Activated CD4-positive, alpha-beta memory T cell treated with anti-CD3 and anti-CD28 coated beads for 36 hours (primary cell): Measurements from ENCODE around the gene LHX8. TPM values are rescaled to one million over a fixed set of nuclear protein-coding genes. Genes with fewer than 3 reads are reported as not detected.
"Not testable (repeated sequence)": the region's sequence is repeated elsewhere in the genome, so short reads cannot be mapped to it uniquely, and the experiment has no call there.

Experiments
- CTCF ChIA-PET: fragments of 350-600 bp; sonication (Branson Sonifier 250); formaldehyde crosslinking; loops from one replicate; lab custom pipeline; 2021; ENCODE audit warnings: antibody characterized with exemption, inconsistent platforms; lab: Charles Lee
- POLR2A ChIA-PET: fragments of 350-600 bp; sonication (Branson Sonifier 250); formaldehyde crosslinking; loops from one replicate; lab custom pipeline; 2021; ENCODE audit warnings: antibody characterized with exemption; lab: Charles Lee
- DNase-seq: peaks from one replicate; pipeline ENCODE4 v3.0.0-alpha.2; 2020
- H3K27ac Mint-ChIP-seq: one replicate; pipeline ENCODE4 v1.8.0; 2021; ENCODE audit warnings: mixed read lengths
- H3K27me3 Mint-ChIP-seq: one replicate; pipeline ENCODE4 v1.8.0; 2021; ENCODE audit warnings: mixed read lengths
- H3K36me3 Mint-ChIP-seq: one replicate; pipeline ENCODE4 v1.8.0; 2021; ENCODE audit warnings: mixed read lengths
- H3K4me1 Mint-ChIP-seq: one replicate; pipeline ENCODE4 v1.8.0; 2021; ENCODE audit warnings: low read depth, mixed read lengths
- H3K4me3 Mint-ChIP-seq: one replicate; pipeline ENCODE4 v1.8.0; 2021; ENCODE audit warnings: mild to moderate bottlenecking, mixed read lengths
- H3K9me3 Mint-ChIP-seq: one replicate; pipeline ENCODE4 v1.8.0; 2021; ENCODE audit warnings: mixed read lengths
- intact Hi-C: fragments of 100-400 bp; cut with micrococcal nuclease; formaldehyde crosslinking; loops from one replicate; pipeline ENCODE4 v1.15.1; 2023
- total RNA-seq, 2 experiments: library from RNA; stranded (reverse); gene quantifications; one replicate each; pipeline ENCODE4 v1.2.3, GENCODE V29; 2021

The LHX8 gene
- total RNA-seq, 2 experiments from 2014 or later = not detected

DNA sequence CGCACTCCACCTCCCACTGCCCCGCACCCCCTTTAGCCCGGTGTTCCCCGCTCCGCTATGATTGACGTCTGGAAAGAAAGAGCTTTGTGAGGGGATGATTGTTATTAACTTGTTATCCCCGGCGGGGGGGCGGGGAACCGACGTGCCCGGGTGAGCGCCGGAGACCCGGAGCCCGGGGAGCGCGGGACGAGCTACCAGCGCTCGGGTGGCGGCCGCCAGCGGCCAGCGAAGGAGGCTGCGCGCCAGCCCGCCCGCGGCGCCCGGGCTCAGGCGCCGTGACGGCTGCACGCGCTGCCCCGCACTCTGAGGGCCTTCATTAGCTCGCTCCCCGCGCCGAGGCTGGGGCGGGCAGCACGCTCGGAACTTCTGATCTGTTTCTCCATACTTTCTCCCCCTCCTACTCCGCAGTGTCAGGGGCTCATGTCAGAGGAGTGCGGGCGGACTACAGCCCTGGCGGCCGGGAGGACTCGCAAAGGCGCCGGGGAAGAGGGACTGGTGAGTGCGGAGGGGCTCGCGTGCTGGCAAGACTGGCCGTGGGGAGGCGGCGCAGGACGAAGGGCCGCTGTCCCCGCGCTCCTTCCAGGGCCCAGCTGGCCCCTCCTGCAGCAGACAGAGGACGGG lies 2.1 kb downstream of the LHX8 start:
- intact Hi-C loops = no loop called here
- no peaks in the 10 kb centered on the region for H3K9me3 Mint-ChIP-seq
- no peak for DNase-seq
- peaks cover 22% of the 10 kb centered on the region for H3K4me1 Mint-ChIP-seq
- no peak overlapping the region for H3K4me3 Mint-ChIP-seq
- no peak overlapping the region for H3K27ac Mint-ChIP-seq
- ChIA-PET POLR2A (no interaction called here), CTCF (no interaction called here)
- H3K36me3 Mint-ChIP-seq = peaks cover 1% of the 10 kb centered on the region
- H3K27me3 Mint-ChIP-seq = peaks cover 63% of the 10 kb centered on the region

DNA sequence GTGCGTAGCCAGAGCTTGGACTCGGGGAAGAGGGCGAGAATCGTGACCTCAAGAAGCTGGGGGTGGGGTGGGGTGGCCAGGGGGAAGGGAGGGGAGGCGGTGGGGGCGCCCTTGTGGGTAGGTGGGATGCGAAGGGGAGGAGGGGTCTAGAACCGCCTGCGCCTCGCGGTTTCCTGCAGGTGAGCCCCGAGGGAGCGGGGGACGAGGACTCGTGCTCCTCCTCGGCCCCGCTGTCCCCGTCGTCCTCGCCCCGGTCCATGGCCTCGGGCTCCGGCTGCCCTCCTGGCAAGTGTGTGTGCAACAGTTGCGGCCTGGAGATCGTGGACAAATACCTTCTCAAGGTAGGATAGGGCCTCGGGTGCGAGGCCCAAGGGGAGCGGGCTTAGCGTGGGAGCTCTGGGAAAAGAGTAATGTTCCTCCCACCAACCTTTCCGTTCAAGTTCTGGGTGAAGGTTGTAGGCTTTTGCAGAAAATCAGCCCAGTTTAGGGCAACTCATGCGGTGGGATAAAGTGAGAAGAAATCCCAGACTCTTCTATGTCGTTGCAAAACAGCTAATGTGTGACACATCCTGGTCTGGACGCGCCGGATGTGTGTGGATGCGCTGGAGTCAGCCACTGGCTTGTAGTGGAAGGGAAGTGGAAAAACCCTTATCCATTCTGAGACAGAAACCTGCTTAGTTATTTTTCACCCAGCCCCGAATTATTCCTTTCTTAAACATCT lies 2.9 kb downstream of the LHX8 start:
- intact Hi-C loops = no loop called here
- Mint-ChIP-seq H3K4me3 (no peak overlapping the region), H3K9me3 (no peaks in the 10 kb centered on the region), H3K36me3 (no peaks in the 10 kb centered on the region), H3K27me3 (peaks cover 55% of the 10 kb centered on the region), H3K4me1 (peaks cover 22% of the 10 kb centered on the region), H3K27ac (no peak overlapping the region)
- no peak for DNase-seq
- ChIA-PET CTCF (no interaction called here), POLR2A (no interaction called here)

DNA sequence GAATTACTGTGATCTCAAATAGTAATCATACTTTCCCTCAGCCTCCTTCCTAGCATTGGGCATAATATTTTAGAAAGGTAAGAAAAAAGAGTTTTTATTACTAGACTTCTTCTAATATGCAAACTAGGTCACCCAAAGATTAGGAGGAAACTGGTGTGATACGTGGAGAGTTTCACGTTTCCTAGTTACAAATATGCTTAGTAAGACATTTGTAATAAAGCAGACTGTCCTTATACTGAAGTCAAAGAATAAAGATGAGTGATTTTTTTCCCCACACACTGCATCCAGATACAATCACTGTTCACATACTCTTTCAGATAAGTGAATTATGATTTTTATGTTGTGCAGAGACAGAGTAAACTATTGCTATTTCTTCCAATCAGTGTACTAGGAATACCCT lies 17.9 kb downstream of the LHX8 start:
- DNase-seq = no peak
- H3K27me3 Mint-ChIP-seq = no peaks in the 10 kb centered on the region
- ChIA-PET CTCF (interaction anchor here (0.6 kb wide), 1 partner anchor 18 kb away, joined by 3 read pairs; the partner anchor contains the start of gene LHX8), POLR2A (no interaction called here)
- H3K9me3 Mint-ChIP-seq = peaks cover 3% of the 10 kb centered on the region
- intact Hi-C loops = no loop called here
- H3K27ac Mint-ChIP-seq = no peak overlapping the region
- H3K36me3 Mint-ChIP-seq = no peaks in the 10 kb centered on the region
- no peaks in the 10 kb centered on the region for H3K4me1 Mint-ChIP-seq
- H3K4me3 Mint-ChIP-seq = no peak overlapping the region

DNA sequence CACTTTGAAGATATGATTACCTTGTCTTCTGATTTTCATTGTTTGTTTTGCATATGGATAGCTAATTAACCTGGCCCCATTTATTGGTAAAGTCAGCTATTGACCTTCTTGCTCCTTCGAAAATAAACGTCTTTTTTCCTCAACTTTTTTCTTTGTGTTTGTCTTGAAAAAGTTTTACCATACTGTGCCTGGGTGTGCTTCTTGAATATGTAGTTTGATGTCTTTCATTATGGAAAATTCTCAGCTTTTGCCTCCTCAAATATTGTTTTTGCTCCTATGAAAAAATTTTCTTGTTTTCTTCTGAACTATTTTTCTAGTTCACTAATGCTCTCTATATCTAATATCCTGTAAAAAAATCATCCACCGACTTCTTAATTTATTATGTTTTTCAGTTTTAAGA lies 25.0 kb downstream of the LHX8 start:
- Mint-ChIP-seq H3K27me3 (no peaks in the 10 kb centered on the region), H3K27ac (no peak overlapping the region), H3K4me1 (no peaks in the 10 kb centered on the region), H3K36me3 (no peaks in the 10 kb centered on the region), H3K4me3 (no peak overlapping the region), H3K9me3 (no peaks in the 10 kb centered on the region)
- ChIA-PET CTCF (no interaction called here), POLR2A (no interaction called here)
- intact Hi-C loops = no loop called here
- DNase-seq = no peak

DNA sequence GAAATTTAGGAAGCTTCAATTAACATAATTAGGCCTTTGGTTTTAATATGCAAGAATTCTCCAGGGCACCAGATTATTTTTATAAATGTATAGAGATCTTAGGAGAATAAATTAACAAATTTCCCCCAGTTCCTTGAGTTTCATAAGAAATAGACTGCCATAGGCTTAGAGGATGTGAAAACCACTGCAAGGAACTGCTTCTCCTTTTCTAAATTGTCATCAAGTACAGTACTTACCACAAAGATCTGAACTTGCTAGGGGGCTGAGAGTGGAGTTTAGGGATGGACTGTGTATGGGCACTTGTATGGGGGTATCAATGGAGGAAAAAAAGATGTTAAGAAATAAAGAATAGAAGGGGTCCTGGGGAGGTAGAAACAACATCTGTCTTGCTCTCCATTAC lies 31.1 kb downstream of the LHX8 start:
- Mint-ChIP-seq H3K36me3 (no peaks in the 10 kb centered on the region), H3K4me3 (no peak overlapping the region), H3K27ac (no peak overlapping the region), H3K9me3 (no peaks in the 10 kb centered on the region), H3K27me3 (no peaks in the 10 kb centered on the region), H3K4me1 (no peaks in the 10 kb centered on the region)
- intact Hi-C loops = no loop called here
- CTCF ChIA-PET = no interaction called here
- POLR2A ChIA-PET = no interaction called here
- no peak for DNase-seq

DNA sequence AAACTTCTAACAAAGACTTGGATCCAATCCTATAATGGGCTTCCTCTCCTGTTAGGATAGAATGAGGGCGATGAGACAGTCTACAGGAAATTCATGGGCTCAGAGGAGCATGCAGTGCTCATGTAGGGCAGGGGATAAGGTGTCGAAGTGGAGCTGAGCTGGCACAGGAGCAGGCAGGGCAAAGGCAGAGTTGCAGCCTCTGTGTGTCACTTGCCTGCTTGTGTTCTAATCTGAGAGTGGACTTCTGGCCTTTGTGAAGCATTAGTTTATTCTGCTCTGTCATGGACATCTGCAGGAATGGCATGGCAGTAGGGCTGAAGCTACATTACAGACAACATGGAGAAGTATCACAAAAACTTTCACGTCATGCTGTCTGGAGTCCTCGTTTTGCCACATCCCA lies 32.6 kb downstream of the LHX8 start:
- POLR2A ChIA-PET = no interaction called here
- Mint-ChIP-seq H3K9me3 (no peaks in the 10 kb centered on the region), H3K27me3 (no peaks in the 10 kb centered on the region), H3K4me1 (no peaks in the 10 kb centered on the region), H3K4me3 (no peak overlapping the region), H3K27ac (no peak overlapping the region), H3K36me3 (no peaks in the 10 kb centered on the region)
- CTCF ChIA-PET = no interaction called here
- intact Hi-C loops = no loop called here
- no peak for DNase-seq

DNA sequence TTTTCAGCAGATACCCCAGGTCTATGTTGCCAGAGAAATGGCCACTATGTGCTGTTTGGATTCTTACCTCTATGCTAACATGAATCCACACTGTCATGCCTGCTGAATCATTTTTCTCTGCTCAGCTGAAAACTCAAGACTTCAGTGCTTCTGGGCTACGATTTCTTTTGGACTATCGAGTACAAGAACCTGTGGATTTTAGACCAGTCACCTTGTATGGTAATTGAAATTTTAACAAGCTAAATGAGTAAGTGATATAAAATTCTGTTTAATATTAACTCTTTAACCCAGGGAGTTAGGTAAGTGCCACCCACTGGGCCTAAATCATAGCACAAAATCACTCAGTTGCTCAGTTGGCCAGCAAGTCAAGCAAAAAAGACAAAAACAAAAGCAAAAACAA lies 35.8 kb downstream of the LHX8 start:
- Mint-ChIP-seq H3K9me3 (peaks cover 4% of the 10 kb centered on the region), H3K27ac (no peak overlapping the region), H3K4me1 (no peaks in the 10 kb centered on the region), H3K36me3 (no peaks in the 10 kb centered on the region), H3K27me3 (no peaks in the 10 kb centered on the region), H3K4me3 (no peak overlapping the region)
- ChIA-PET POLR2A (no interaction called here), CTCF (no interaction called here)
- intact Hi-C loops = no loop called here
- no peak for DNase-seq

DNA sequence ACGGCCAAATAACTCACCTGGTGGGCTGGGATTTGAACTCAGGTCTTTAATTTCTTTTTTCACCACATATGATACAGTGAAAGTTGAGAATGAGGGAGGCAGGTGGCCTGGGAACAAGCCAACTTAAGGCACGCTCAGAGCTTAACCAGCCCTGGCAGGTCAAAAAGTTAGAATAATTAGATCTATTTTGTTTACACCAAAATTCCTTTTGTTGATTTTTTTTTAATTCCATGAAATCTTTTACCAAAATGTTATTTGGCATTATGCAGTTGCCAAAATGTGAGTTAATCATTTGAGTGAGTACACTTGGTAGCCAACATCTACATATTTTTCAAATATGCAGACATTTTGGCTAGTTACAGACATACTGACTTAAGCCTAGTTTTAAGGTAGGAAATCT lies 36.8 kb downstream of the LHX8 start:
- no peak overlapping the region for H3K27ac Mint-ChIP-seq
- CTCF ChIA-PET = no interaction called here
- peaks cover 7% of the 10 kb centered on the region for H3K9me3 Mint-ChIP-seq
- no peaks in the 10 kb centered on the region for H3K36me3 Mint-ChIP-seq
- POLR2A ChIA-PET = no interaction called here
- DNase-seq = no peak
- H3K27me3 Mint-ChIP-seq = no peaks in the 10 kb centered on the region
- intact Hi-C loops = no loop called here
- no peak overlapping the region for H3K4me3 Mint-ChIP-seq
- H3K4me1 Mint-ChIP-seq = no peaks in the 10 kb centered on the region

DNA sequence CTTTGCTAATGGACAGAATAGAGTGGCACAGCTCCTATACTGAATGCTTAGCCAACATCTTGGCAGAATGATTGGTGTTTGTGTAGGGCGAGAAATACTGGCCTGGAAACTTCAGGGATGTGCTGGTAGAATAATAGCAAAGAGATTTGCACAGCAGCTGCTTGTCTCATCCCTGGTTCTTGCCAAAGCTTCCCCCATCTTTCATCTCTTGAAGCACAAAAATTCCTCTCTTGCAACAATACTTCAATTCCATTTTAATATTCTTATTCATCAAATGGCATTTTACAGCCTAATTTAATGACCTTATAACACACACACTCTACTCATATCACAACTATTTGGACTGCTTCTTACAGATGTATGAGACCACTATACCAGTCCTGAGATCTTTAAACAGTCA lies 37.7 kb downstream of the LHX8 start:
- CTCF ChIA-PET = no interaction called here
- POLR2A ChIA-PET = no interaction called here
- no peak overlapping the region for H3K4me3 Mint-ChIP-seq

DNA sequence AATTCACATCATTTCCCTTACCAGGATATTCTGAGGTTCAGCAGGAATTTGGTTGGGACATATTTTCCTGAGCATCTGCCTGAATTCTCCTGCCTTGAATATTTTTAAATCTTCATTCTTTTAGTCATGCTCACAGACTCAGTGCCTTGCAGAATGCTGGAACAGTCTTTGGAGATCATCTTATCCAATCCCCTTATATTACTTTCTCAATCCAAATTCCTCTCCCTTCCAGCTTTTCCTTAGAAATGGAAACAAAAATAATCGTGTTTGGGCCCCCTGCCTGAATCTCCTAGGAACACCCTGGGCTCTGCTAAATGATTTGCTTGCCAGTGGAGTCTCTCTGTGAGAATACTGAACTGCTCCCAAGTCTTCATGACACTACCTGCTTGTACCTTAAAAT lies 38.4 kb downstream of the LHX8 start:
- intact Hi-C loops = no loop called here
- no peak overlapping the region for H3K4me3 Mint-ChIP-seq
- H3K27ac Mint-ChIP-seq = no peak overlapping the region
- H3K27me3 Mint-ChIP-seq = no peaks in the 10 kb centered on the region
- no peak for DNase-seq
- peaks cover 7% of the 10 kb centered on the region for H3K9me3 Mint-ChIP-seq
- no peaks in the 10 kb centered on the region for H3K36me3 Mint-ChIP-seq
- H3K4me1 Mint-ChIP-seq = no peaks in the 10 kb centered on the region
- ChIA-PET POLR2A (no interaction called here), CTCF (no interaction called here)

More for the DNA sequence above, 37.7 kb downstream of the LHX8 start:
- no peak for DNase-seq
- Mint-ChIP-seq H3K36me3 (no peaks in the 10 kb centered on the region), H3K27ac (no peak overlapping the region), H3K27me3 (no peaks in the 10 kb centered on the region), H3K4me1 (no peaks in the 10 kb centered on the region), H3K9me3 (peaks cover 7% of the 10 kb centered on the region)
- intact Hi-C loops = no loop called here

DNA sequence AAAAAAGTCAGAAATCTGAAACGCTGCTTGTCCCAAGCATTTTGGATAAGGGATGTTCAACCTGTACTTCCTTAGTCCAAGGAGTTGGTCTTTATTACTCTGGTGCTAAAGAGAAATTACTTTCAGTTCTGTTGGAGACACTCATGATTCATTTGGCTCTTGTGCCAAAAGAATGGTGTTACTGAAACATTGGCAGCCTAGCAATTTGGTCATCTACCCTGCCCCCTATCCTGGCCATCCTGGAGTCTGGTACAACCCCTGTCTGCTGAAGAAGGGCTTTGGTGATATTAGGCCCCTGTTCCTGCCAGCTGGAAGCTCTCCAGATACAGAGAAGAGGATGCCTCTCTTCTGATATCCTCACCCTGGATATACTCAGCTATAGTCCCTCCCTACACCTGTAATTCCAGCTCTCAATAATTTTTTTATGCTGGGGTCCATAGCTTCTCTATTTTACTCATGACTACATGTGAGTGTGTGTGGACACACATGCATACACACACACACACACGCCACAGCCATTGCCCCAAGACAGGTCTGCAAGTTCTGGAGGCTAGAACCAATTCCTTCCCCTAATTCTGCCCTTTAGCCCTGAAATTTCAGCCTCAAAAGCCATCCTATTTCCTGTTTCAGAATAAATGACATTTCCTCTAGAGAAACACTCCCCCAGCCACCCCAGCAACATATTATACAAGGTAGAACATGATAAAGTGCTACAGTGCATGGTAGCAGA lies 40.0 kb downstream of the LHX8 start:
- ChIA-PET CTCF (no interaction called here), POLR2A (no interaction called here)
- no peak for DNase-seq
- H3K27ac Mint-ChIP-seq = no peak overlapping the region
- no peaks in the 10 kb centered on the region for H3K4me1 Mint-ChIP-seq
- H3K36me3 Mint-ChIP-seq = no peaks in the 10 kb centered on the region
- intact Hi-C loops = no loop called here
- H3K9me3 Mint-ChIP-seq = peaks cover 7% of the 10 kb centered on the region
- H3K27me3 Mint-ChIP-seq = no peaks in the 10 kb centered on the region
- H3K4me3 Mint-ChIP-seq = no peak overlapping the region

DNA sequence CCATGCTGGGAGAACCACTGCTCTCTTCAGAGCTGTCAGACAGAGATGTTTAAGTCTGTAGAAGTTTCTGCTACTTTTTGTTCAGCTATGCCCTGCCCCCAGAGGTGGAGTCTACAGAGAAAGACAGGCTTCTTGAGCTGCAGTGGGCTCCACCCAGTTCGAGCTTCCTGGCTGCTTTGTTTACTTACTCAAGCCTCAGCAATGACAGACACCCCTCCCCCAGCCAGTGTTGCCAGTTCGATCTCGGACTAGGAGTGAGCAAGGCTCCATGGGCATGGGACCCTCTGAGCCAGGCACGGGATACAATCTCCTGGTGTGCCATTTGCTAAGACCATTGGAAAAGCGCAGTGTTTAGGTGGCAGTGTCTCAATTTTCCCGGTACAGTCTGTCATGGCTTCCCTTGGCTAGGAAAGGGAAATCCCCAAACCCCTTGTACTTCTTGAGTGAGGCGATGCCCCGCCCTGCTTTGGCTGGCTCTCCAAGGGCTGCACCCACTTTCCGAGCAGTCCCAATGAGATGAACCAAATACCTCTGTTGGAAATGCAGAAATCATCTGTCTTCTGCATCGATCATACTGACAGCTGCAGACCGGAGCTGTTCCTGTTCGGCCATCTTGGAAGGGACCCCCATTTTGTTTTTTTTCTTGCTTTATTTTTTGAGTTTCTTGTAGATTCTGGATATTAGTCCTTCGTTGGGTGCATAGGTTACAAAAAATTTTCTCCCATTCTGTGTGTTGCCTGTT lies 47.2 kb downstream of the LHX8 start:
- POLR2A ChIA-PET, H3K27ac Mint-ChIP-seq, H3K4me3 Mint-ChIP-seq, DNase-seq, H3K27me3 Mint-ChIP-seq, CTCF ChIA-PET, H3K36me3 Mint-ChIP-seq, intact Hi-C loops, H3K4me1 Mint-ChIP-seq: not testable (repeated sequence)
- peaks cover 13% of the 10 kb centered on the region for H3K9me3 Mint-ChIP-seq
